Measurements from ENCODE around the gene ITGA4.

ITGA4 gene

DNA sequence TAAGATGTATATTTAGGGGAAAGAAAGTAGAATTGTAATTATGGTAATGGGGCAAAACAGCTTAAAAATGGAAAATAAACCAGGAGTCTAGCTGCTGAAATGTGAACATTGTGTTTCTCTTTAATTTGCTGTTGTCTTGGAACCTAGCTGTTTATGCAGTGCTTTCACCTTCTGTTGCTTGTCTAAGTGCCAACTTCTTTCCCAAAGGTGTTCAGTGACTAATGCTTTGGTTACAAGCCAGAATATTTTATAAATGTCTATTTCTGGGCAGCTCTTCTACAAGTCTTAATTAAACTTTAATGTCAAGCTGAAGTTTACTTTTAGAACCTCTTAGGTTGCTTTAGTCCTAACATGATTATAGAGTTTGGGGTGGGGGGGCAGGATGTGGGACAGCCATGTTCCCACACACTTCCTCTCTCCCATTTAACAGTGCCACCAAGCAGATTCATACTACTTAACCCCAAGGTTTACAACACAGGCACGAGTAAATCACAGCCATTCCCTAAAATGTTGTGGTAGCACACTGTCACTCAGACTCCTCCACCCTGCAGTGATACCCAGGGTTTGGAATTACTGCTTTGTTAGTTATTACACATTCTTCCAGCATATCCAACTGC lies 60.6 kb downstream of the ITGA4 start:
- DNase-seq = peak; percentile 18

GRCh38 chr2:181520253-181520652 lies 63.1 kb downstream of the ITGA4 start:
- no peak for DNase-seq

DNA sequence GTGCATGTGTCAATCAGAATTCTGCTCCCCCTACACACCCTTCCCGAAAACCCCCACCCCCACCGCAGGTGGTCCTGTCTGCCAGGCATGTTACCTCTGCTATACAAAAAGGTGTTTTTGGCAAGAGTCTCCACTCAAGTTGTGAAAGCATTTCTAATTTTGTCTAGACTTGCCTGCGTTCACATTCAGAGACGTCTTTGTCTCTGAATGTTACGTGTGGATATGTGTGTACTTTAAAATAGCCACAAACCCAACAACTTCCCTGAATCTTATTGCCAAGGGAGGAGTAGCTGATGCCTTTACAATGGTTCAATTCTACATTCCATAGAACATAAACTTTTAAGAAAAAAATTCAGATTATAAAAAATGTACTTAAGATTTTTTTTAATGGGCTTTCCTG lies 66.6 kb downstream of the ITGA4 start:
- no peak for DNase-seq

- DNase-seq = no peak
These were observed 68.8 kb downstream of the ITGA4 start for GRCh38 chr2:181526014-181526413.

GRCh38 chr2:181527058-181527457 lies 69.9 kb downstream of the ITGA4 start:
- DNase-seq = no peak

- no peak for DNase-seq
These were observed 71.3 kb downstream of the ITGA4 start for GRCh38 chr2:181528441-181528840.

GRCh38 chr2:181536730-181537129 lies 79.5 kb downstream of the ITGA4 start:
- DNase-seq = no peak

GRCh38 chr2:181540421-181540820 lies 83.2 kb downstream of the ITGA4 start:
- DNase-seq = no peak

DNA sequence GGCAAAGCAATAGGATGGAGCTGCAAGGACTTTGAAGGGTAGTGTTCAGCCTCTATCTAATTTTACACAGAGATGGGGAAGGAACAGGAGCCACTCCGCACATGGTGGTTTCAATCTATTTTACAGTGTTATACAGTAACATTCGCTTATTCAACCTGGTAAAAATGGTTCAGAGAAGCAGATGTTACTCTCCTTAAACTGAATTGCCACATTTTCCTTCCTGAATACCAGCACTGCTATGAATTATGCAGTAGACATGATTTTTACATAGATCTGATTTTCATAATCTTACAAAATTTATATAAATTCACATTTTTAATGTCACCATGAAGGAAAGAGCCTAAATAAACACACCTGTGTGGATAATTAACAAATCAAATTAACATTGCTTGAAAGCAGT lies 85.0 kb downstream of the ITGA4 start:
- no peak for DNase-seq

DNA sequence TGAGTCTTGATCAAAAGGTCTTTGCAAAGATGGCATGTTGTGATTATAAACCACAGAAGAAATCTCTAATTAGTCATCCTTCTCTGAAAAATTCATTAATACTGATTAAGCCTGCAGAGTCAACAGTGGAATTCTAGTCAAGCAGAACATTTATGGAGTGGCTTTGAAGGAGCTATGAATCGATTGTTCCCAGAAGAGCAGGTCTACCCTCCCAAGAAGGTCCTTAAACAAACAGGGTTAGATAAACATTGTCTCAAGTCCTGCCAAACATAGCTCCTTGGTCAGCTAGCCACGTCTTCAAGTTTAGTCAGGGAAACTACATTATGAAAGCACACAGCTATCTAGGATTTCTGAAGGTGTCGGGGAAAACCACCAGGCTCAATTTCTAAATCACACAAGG lies 88.9 kb downstream of the ITGA4 start:
- no peak for DNase-seq

DNA sequence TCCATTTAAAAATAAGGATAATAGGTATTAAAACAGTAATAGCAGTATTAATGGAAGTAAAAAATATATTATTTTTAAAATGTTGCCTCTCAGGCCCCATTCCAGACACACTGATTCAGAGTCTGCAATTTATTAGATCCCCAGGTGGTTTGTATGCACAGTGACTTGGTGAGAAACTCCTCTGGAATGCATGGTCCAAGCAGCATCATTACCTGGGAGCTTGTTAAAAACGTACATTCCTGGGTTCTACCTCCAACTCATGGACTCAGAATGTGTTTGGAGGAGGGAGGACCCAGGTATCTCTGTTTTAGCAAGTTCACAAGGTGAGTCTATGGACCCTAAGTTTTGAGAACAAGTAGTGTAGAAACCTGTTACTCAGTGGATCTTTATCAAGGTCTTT lies 95.6 kb downstream of the ITGA4 start:
- DNase-seq = no peak

DNA sequence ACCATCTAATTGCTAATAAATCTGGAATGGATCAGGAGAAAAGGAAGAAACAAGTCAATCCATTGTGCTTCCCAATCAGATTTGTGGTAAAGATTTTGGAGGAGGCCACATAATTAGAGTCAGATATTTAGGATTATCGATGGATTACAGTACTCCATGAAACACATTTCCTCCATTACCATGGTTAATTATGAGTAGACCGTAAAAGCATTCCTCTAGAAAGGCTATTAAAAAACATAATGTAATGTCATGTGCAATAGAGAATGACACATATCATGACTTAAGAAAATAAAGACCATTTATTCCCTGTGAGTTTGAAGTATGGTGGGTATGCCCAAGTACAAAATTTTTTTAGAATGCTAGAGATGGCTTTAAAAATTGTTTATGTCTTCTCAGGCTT lies 96.1 kb downstream of the ITGA4 start:
- DNase-seq = no peak

DNA sequence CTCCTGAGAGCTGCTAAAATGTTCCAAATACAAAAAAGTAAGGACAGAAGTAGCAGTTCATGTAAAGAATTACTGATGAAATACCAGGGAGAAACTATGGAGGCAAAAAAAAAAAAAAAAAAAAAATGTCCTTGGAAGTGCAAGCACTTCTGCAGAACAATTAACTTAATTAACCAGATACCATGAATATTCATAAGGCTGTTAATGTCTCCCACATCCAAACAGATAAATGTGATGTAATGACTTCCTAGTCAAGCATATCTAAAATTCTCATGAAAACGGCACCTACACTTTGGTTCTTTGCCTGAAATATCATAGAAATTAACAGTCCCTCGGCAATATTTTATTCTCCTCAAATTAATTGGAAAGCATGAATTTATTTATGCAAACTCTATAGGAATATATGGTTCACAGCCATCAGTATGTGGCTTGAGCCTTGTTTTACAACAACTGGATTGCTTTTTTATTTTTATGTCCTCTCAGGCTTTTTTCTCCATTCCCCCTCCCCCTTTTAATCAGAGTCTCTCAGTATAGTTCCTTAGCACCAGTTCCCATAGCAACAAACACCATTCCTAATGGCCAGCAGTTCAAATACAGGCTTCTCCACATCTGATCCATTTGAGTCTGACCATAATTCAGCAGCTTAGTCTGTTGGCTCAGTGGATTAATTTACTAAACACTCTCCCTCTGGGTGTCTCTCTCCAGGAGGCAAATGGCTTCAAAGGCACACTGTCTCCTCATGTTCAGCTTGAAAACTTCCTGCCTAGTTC lies 97.1 kb downstream of the ITGA4 start:
- DNase-seq = no peak

DNA sequence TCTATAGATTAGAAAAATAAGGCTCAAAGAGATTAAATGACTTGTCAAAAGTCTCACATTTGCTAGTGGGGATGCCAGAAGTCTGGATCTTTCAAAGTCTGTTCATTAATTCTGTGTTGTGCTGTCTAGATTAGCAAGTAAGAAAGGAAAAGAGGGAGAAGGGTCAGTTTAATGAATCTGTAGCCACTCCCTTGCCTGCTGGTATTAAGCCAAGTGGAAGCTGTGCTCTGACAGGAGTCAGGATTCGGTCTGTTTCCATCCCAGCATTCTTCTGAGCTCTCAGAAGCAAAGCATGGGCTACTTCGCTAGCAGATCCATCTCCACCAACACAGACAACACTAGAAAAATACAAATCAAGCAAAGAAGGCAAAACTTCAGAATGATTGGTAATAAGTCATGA lies 101.2 kb downstream of the ITGA4 start:
- DNase-seq = no peak

GRCh38 chr2:181563101-181563692 lies 106.0 kb downstream of the ITGA4 start:
- no peak for DNase-seq

- DNase-seq = no peak
These were observed 109.3 kb downstream of the ITGA4 start for GRCh38 chr2:181566334-181567032.

DNA sequence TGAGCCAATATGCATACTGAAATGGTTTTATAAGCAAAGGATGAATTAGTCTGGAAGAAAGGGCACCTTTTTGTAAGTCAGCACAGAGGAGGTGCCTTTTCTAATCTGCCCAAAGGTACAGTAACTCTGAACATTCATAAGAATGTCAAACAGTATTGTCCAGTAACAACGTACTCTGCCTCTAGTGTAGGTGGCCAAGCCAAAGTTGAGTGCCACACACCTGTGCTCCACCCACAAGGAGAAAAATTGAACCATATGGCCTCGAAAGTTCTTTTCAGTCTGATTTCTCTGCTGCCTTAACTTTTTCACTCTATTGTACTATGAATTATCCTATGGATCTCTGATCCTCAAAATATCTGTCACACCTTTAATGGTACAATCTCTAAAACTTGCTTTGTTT lies 112.9 kb downstream of the ITGA4 start:
- no peak for DNase-seq

- no peak for DNase-seq
These were observed 113.9 kb downstream of the ITGA4 start for GRCh38 chr2:181570833-181571661.

- DNase-seq = peak; percentile 13
These were observed 116.1 kb downstream of the ITGA4 start for GRCh38 chr2:181573140-181573736.

GRCh38 chr2:181574321-181574720 lies 117.1 kb downstream of the ITGA4 start:
- no peak for DNase-seq

DNA sequence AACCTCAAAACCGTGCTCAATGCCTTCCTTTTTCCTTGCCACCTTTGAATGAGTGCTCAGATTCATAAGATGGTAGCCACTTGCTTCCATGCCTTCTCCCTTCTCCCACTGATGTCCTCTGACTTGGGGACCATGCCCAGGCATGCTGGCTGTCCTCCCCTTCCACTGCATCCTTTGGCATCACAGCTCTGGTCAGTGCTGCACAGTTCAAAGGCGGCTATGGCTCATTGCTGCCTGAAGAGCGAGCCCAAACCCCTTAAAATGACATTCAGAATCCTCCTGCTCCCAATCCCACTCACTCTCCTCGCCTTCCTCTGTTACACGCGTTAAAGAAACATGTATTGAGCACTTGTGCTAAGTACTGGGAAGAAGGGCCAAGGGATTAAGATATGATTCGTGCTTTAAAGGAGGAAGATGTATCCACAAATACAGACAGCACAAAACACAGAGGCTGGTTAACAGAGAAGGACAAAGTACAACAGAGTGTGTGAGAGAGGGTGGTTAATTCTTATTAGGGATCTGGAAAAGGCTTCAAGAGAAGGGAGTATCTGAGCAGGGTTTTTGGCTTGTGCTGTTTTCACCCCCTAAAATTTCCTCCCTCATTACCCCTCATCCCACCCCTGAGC lies 118.0 kb downstream of the ITGA4 start:
- no peak for DNase-seq

DNA sequence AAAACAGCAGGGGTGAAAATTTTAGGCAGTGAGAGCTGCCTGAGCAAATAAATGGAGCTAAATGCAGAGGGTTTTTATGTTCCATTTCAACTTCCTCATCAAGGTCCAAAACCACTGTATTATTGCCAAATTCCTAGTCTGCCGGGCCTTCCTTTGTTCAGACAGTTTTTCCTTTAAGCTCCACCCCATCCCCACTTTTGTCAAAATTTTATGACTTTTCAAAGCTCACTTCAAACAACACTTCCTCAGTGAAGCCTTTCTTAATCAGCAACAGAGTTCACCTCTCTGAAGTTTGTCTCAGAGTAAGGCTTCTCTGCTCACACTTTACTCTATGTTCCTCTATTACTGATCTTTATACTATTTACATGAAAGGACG lies 118.5 kb downstream of the ITGA4 start:
- DNase-seq = no peak
